ENCODE data around the gene ASTN2. TPM values are rescaled to one million over a fixed set of nuclear protein-coding genes. Genes with fewer than 3 reads are reported as not detected.

ASTN2 gene
- total and polyA plus RNA-seq, 10 donors, result 0.87 to 6.1 (median 3.7) TPM

DNA sequence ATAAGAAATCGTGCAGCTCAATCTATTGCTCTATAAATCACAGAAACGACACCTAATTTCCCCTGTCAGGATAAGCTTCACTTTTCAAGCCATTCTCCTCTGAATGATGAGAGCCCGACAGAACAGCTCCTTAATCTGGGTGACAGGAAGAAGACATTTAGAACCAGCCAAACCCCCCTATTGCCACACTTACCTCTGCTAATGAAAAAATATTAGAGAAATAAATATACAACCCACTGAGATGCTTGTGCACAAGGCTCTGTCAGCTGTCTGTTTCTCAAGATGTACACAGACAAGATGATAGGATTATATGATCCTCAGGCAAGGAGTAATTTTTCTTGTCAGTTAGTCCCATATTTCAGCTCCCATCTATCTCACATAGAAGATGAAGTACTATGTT lies 785.2 kb downstream of the ASTN2 start:
- Histone ChIP-seq H3K36me3 (no peaks in the 10 kb centered on the region), H3K4me1 (no peaks in the 10 kb centered on the region), H3K9me3 (no peaks in the 10 kb centered on the region), H3K4me3 (no peak overlapping the region), H3K27ac (no peak overlapping the region), H3K27me3 (replicated peaks in 1 of 7) (no peaks in the 10 kb centered on the region)
- intact Hi-C loops (cut with DNase I; ENCODE audit: low total_unique reads), result no loop called here
- WGBS, 5 donors, result 65 to 76% (median 70%) methylated on average over 3 of the region's 3 CpGs
- no peak for DNase-seq
- TF ChIP-seq POLR2AphosphoS5 (IDR thresholded peaks at IDR 0.05), result no peak
- no peak for TF ChIP-seq POLR2A (IDR thresholded peaks at IDR 0.05)
- TF ChIP-seq, protein P1, sequence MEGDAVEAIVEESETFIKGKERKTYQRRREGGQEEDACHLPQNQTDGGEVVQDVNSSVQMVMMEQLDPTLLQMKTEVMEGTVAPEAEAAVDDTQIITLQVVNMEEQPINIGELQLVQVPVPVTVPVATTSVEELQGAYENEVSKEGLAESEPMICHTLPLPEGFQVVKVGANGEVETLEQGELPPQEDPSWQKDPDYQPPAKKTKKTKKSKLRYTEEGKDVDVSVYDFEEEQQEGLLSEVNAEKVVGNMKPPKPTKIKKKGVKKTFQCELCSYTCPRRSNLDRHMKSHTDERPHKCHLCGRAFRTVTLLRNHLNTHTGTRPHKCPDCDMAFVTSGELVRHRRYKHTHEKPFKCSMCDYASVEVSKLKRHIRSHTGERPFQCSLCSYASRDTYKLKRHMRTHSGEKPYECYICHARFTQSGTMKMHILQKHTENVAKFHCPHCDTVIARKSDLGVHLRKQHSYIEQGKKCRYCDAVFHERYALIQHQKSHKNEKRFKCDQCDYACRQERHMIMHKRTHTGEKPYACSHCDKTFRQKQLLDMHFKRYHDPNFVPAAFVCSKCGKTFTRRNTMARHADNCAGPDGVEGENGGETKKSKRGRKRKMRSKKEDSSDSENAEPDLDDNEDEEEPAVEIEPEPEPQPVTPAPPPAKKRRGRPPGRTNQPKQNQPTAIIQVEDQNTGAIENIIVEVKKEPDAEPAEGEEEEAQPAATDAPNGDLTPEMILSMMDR (IDR thresholded peaks at IDR 0.05 in 8 of 11, conservative IDR thresholded peaks at IDR 0.05 in 3 of 11), result no peak

GRCh38 chr9:116628716-116629115 lies 786.1 kb downstream of the ASTN2 start:
- no peak for DNase-seq
- H3K27me3 ChIP-seq (replicated peaks in 1 of 7), result no peaks in the 10 kb centered on the region
- intact Hi-C loops (cut with DNase I; ENCODE audit: low total_unique reads), result no loop called here
- no peaks in the 10 kb centered on the region for H3K4me1 ChIP-seq
- no peaks in the 10 kb centered on the region for H3K36me3 ChIP-seq
- H3K9me3 ChIP-seq, result no peaks in the 10 kb centered on the region
- TF ChIP-seq POLR2A (IDR thresholded peaks at IDR 0.05) (no peak), POLR2AphosphoS5 (IDR thresholded peaks at IDR 0.05) (no peak)
- TF ChIP-seq, protein P1 (IDR thresholded peaks at IDR 0.05 in 8 of 11, conservative IDR thresholded peaks at IDR 0.05 in 3 of 11), result no peak
- WGBS, 5 donors, result 70 to 81% (median 76%) methylated on average over 4 of the region's 4 CpGs
- H3K27ac ChIP-seq, result no peak overlapping the region
- H3K4me3 ChIP-seq, result no peak overlapping the region

GRCh38 chr9:116627433-116627832 lies 787.4 kb downstream of the ASTN2 start:
- Histone ChIP-seq H3K9me3 (no peaks in the 10 kb centered on the region), H3K4me1 (no peaks in the 10 kb centered on the region), H3K4me3 (no peak overlapping the region), H3K36me3 (no peaks in the 10 kb centered on the region), H3K27ac (no peak overlapping the region), H3K27me3 (replicated peaks in 1 of 7) (no peaks in the 10 kb centered on the region)
- 93 to 98% (median 95%) methylated on average over 2 of the region's 2 CpGs for WGBS, 5 donors
- intact Hi-C loops (cut with DNase I; ENCODE audit: low total_unique reads), result no loop called here
- TF ChIP-seq POLR2AphosphoS5 (IDR thresholded peaks at IDR 0.05) (no peak), POLR2A (IDR thresholded peaks at IDR 0.05) (no peak)
- TF ChIP-seq, protein P1 (IDR thresholded peaks at IDR 0.05 in 8 of 11, conservative IDR thresholded peaks at IDR 0.05 in 3 of 11), result no peak
- DNase-seq, result no peak

GRCh38 chr9:116626762-116627161 lies 788.1 kb downstream of the ASTN2 start:
- no peaks in the 10 kb centered on the region for H3K4me1 ChIP-seq
- DNase-seq, result no peak
- H3K36me3 ChIP-seq, result no peaks in the 10 kb centered on the region
- no peak overlapping the region for H3K4me3 ChIP-seq
- WGBS, 5 donors, result 91 to 97% (median 93%) methylated on average over 3 of the region's 3 CpGs
- intact Hi-C loops (cut with DNase I; ENCODE audit: low total_unique reads), result no loop called here
- no peaks in the 10 kb centered on the region for H3K27me3 ChIP-seq (replicated peaks in 1 of 7)
- H3K9me3 ChIP-seq, result no peaks in the 10 kb centered on the region
- no peak overlapping the region for H3K27ac ChIP-seq
- TF ChIP-seq POLR2A (IDR thresholded peaks at IDR 0.05) (no peak), POLR2AphosphoS5 (IDR thresholded peaks at IDR 0.05) (no peak)
- TF ChIP-seq, protein P1 (IDR thresholded peaks at IDR 0.05 in 8 of 11, conservative IDR thresholded peaks at IDR 0.05 in 3 of 11), result no peak

Data from spleen (tissue), 11 donors.